Psoas muscle (tissue), 8 donors: ENCODE results near the gene MCCC2. TPM values are rescaled to one million over a fixed set of nuclear protein-coding genes. Genes with fewer than 3 reads are reported as not detected.

Source experiments
- ATAC-seq, 4 donors: fragments of 200-7000 bp; cut with Tn5 transposase; one replicate each; pipeline ENCODE4 v1.9.1; 2020; ENCODE audit warnings: moderate library complexity in 3 of 4, mild to moderate bottlenecking in 2 of 4
- DNase-seq, 2 donors: peaks; one replicate each; pipeline ENCODE4 v3.0.0-alpha.2; 2020
- H3K27ac ChIP-seq: fragments of 200-600 bp; one replicate; pipeline ENCODE4 v1.8.0; 2022
- H3K27me3 ChIP-seq, 3 donors: fragments of 200-600 bp in 1 of 3; one replicate each; pipeline versions ENCODE4 v1.6.1 to v1.8.0; 2013 to 2022; ENCODE audit warnings: low read length in 2 of 3, mild to moderate bottlenecking in 2 of 3, moderate library complexity in 1 of 3; ENCODE audit not compliant: insufficient read depth in 3 of 3
- H3K36me3 ChIP-seq, 2 donors: fragments of 200-600 bp in 1 of 2; one replicate each; pipeline versions ENCODE4 v1.6.1 to v1.8.0; 2013 to 2022; ENCODE audit warnings: low read depth in 1 of 2, mild to moderate bottlenecking in 1 of 2, moderate library complexity in 1 of 2; ENCODE audit not compliant: insufficient read depth in 1 of 2
- H3K4me1 ChIP-seq: fragments of 200-600 bp; one replicate; pipeline ENCODE4 v1.8.0; 2022
- H3K4me3 ChIP-seq: fragments of 200-600 bp; one replicate; pipeline ENCODE4 v1.8.0; 2022; ENCODE audit warnings: mild to moderate bottlenecking
- H3K9me3 ChIP-seq: fragments of 200-600 bp; one replicate; pipeline ENCODE4 v1.8.0; 2022
- CTCF ChIP-seq: fragments of 200-600 bp; IDR thresholded peaks from one replicate; pipeline ENCODE4 v1.8.0; 2022; ENCODE audit warnings: antibody characterized with exemption
- WGBS, 3 donors: extraction: QIAGEN DNeasy Blood & Tissue Kit; methylation state at CpG; one replicate each; pipeline versions ENCODE4 v1.1.6 to v1.1.7; 2013; 5-methylcytosine and 5-hydroxymethylcytosine counted together
- intact Hi-C, 2 donors: fragments of 100-400 bp; cut with DNase I; formaldehyde crosslinking; loops; one replicate each; pipeline versions ENCODE4 v1.11.0 to v1.14.2; 2022
- polyA plus RNA-seq, 3 donors: library from polyadenylated mRNA; stranded (reverse); fragments of 200-250 nt; gene quantifications; one replicate each; pipeline ENCODE4 v1.2.3, GENCODE V29; 2013
- total RNA-seq, 4 donors: library from RNA; stranded (reverse); fragmentation: NEBNext Ultra II Directional in 2 of 4; extraction: Animal tissue kit (Norgen Biotek cat#: 25700) in 2 of 4; gene quantifications; one replicate each; pipeline versions ENCODE4 v1.2.1 to v1.2.4, GENCODE V29; 2021 to 2023
- donor health status: healthy with polysubstance abuse.
- donor health status: DM: no; HTN: no; CAD: no; lungs with moderate emphysema.
- donor health status: Bipolar disorder and iron deficiency.
- donor health status: healthy.
- donor health status: DM: yes; HTN: yes; CAD: no.
- donor health status: DM: no; HTN: no; CAD: no.
- donor health status: DM: no; HTN: no; CAD: no.
- donor health status: DM: yes; HTN: yes; CAD: no.

Gene MCCC2
- total and polyA plus RNA-seq, 7 donors, result 24.8 to 44.0 (median 39.0) TPM

GRCh38 chr5:71695071-71695470 is 107.9 kb downstream of the MCCC2 start:
- H3K27ac ChIP-seq, result no peak overlapping the region
- no peaks in the 10 kb centered on the region for H3K4me1 ChIP-seq
- peaks cover 0 to 14% (median 0%) of the 10 kb centered on the region in 3 donors for H3K27me3 ChIP-seq
- H3K9me3 ChIP-seq, result no peaks in the 10 kb centered on the region
- WGBS, 3 donors, result 69 to 82% (median 69%) methylated on average over 8 of the region's 8 CpGs
- DNase-seq, result no peak
- ATAC-seq, result no peak
- H3K36me3 ChIP-seq, result no peaks in the 10 kb centered on the region
- H3K4me3 ChIP-seq, result no peak overlapping the region
- intact Hi-C loops, result no loop called here
- no peak for TF ChIP-seq CTCF

DNA sequence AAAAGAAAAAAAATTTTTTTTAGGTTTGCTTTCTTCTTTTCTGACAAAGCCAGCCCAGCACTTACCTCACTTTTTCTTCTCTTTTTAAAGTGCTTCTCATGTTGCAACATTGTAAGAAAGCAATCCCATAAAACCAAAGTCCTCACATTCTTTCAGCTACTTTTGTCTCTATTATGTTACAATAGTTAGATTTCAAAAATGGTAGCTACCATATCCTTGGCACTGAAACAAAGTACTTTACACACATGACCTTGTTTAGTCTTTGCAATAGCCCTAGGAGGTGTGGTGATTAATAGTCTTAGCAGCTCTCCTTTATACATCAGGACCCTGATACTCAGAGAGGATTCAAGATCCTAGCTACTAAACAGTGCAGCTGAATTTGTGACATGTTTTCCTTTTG is 108.5 kb downstream of the MCCC2 start:
- no peaks in the 10 kb centered on the region for H3K9me3 ChIP-seq
- ATAC-seq (no peak), DNase-seq (no peak)
- no peak for TF ChIP-seq CTCF
- no peak overlapping the region for H3K4me3 ChIP-seq
- H3K36me3 ChIP-seq, result no peaks in the 10 kb centered on the region
- peaks cover 0 to 14% (median 0%) of the 10 kb centered on the region in 3 donors for H3K27me3 ChIP-seq
- no peaks in the 10 kb centered on the region for H3K4me1 ChIP-seq
- H3K27ac ChIP-seq, result no peak overlapping the region
- intact Hi-C loops, result no loop called here

DNA sequence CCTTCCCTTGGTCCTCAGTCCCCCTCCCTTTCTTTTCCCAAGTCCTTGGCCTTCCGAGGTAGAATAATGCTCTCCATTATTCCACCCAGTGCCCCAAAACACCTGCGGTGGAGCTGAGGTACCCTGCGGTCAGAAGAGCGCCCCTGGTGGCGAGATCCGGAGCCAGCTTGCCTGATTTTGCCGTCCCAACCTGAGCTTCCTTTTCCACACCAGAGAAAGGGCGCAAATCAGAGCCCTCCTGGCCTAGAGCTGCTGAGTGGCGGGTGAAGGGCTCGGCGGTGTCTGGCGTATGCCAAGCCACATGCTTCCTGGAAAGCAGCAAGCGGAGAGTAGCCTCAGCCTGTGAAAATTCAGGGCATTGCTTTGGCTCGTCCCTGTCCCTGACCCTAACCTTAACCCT is 110.8 kb downstream of the MCCC2 start:
- Histone ChIP-seq H3K9me3 (no peaks in the 10 kb centered on the region), H3K27ac (no peak overlapping the region), H3K4me1 (no peaks in the 10 kb centered on the region), H3K36me3 (no peaks in the 10 kb centered on the region), H3K4me3 (no peak overlapping the region), H3K27me3 (peaks cover 0 to 14% (median 1%) of the 10 kb centered on the region in 3 donors)
- ATAC-seq (no peak), DNase-seq (no peak)
- intact Hi-C loops, result no loop called here
- peak; percentile 14 for TF ChIP-seq CTCF
- 43 to 49% (median 47%) methylated on average over 14 of the region's 14 CpGs for WGBS, 3 donors

DNA sequence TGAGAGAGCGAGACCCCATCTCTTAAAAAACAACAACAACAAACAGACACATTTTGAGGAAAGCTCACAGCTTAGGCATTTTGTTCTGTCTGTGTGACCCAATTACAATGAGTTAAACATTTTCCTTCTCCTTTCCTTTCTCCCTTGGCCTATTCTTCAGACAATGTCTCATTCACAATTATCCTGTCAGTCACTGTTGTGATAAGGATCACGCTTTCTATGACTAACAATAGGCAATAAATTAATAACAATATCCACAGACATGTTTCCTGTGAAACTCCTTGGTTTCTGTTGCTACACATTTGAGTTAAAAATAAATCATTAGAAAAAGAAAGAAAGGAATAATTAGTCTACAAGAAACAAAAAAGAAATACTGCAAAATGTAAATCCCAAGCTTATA is 112.1 kb downstream of the MCCC2 start:
- 74 to 78% (median 77%) methylated on average over 2 of the region's 2 CpGs for WGBS, 3 donors

More for the DNA sequence above, 112.1 kb downstream of the MCCC2 start:
- peaks cover 0 to 13% (median 2%) of the 10 kb centered on the region in 3 donors for H3K27me3 ChIP-seq
- DNase-seq (no peak), ATAC-seq (no peak)
- no peaks in the 10 kb centered on the region for H3K36me3 ChIP-seq
- no peaks in the 10 kb centered on the region for H3K4me1 ChIP-seq
- no peaks in the 10 kb centered on the region for H3K9me3 ChIP-seq
- intact Hi-C loops, result no loop called here
- TF ChIP-seq CTCF, result no peak
- no peak overlapping the region for H3K4me3 ChIP-seq
- H3K27ac ChIP-seq, result no peak overlapping the region
